Bronchial epithelial cell (primary cell): ENCODE measurements around the gene PIP5K1A. TPM values are rescaled to one million over a fixed set of nuclear protein-coding genes. Genes with fewer than 3 reads are reported as not detected.

Experiments used
- DNase-seq: peaks from one replicate; pipeline ENCODE4 v3.0.0-alpha.2; 2010; ENCODE audit warnings: low read depth
- FAIRE-seq: peaks from 2 replicates; lab custom pipeline; 2011; peaks lifted over from hg19 to GRCh38; lab: Jason Lieb, UNC
- H3K27me3 ChIP-seq: 2 replicates; pipeline ENCODE4 v1.5.1; 2011; ENCODE audit warnings: low read length; ENCODE audit not compliant: control insufficient read depth, insufficient read depth
- H3K36me3 ChIP-seq: 2 replicates; pipeline ENCODE4 v1.5.1; 2011; ENCODE audit warnings: low read length; ENCODE audit not compliant: control insufficient read depth, insufficient read depth
- H3K4me3 ChIP-seq: 2 replicates; pipeline ENCODE4 v1.5.1; 2011; ENCODE audit warnings: mild to moderate bottlenecking, low read depth, low read length, control low read depth
- total RNA-seq: library from RNA; depleted of rRNA; stranded (reverse); fragments of >200 nt; gene quantifications from 2 replicates; pipeline ENCODE4 v1.2.1, GENCODE V29; 2014
- TF ChIP-seq, protein P1 (sequence below): IDR thresholded peaks from 2 replicates; pipeline ENCODE4 v1.5.1; 2011; ENCODE audit warnings: mild to moderate bottlenecking, moderate library complexity, low read length, control low read depth, inconsistent platforms; ENCODE audit not compliant: insufficient read depth, severe bottlenecking

PIP5K1A gene
- total RNA-seq, 1 donor from 2014 or later: 44.0 TPM

DNA sequence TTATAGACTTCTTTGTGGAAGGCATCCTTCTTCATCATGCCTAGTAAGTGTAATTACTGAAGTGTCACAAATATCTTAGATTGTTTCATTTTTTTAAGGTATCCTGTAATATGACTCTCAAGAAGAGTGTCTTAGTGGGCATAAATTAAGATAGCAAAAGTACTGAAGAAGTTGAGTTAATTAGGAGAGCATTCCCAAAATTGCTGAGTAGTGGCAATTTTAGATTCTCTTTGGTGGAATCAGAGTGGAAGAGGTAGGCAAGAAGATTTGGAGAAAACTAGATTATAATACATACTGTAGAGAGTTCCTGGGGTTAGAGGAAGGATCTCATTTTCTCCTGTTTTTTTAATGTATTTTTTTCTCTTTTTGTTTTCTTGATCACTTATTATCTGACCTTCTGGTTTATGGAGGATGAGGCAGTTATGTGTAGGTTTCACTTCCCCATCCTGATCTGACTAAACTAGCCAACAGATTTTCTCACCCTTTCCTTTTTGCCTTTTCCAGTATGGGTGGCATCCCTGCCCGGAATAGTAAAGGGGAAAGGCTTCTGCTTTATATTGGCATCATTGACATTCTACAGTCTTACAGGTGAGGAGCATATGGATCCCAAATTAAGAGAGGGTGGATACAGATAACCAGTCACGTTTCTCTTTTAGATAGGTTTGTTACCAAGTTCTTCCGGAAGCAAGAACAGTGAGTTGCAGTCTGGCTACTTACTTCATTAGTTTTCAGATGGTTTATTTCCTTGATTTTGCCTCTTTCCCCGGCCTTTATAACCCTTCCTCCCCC is 39.5 kb downstream of the PIP5K1A start:
- peaks cover 44% of the 10 kb centered on the region for H3K36me3 ChIP-seq
- FAIRE-seq: no peak

DNA sequence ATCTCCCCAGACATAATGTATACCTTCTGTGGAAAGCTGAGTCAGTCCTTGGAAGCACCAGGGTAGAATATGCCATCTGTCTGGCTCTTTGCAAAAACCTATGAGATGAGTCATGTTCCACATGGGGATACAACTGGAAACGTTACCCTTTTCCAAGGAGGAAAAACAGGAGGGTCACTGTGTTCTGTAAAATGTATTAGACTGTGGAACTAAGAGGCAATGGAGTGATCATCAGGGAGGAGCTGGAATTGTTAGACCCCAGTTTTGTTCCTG is 40.1 kb downstream of the PIP5K1A start:
- FAIRE-seq (no peak), DNase-seq (peak; percentile 47)
- Histone ChIP-seq H3K4me3 (no peak overlapping the region), H3K36me3 (peaks cover 49% of the 10 kb centered on the region), H3K27me3 (no peaks in the 10 kb centered on the region)
- TF ChIP-seq, protein P1, sequence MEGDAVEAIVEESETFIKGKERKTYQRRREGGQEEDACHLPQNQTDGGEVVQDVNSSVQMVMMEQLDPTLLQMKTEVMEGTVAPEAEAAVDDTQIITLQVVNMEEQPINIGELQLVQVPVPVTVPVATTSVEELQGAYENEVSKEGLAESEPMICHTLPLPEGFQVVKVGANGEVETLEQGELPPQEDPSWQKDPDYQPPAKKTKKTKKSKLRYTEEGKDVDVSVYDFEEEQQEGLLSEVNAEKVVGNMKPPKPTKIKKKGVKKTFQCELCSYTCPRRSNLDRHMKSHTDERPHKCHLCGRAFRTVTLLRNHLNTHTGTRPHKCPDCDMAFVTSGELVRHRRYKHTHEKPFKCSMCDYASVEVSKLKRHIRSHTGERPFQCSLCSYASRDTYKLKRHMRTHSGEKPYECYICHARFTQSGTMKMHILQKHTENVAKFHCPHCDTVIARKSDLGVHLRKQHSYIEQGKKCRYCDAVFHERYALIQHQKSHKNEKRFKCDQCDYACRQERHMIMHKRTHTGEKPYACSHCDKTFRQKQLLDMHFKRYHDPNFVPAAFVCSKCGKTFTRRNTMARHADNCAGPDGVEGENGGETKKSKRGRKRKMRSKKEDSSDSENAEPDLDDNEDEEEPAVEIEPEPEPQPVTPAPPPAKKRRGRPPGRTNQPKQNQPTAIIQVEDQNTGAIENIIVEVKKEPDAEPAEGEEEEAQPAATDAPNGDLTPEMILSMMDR: no peak

More for the DNA sequence above, 39.5 kb downstream of the PIP5K1A start:
- Histone ChIP-seq H3K4me3 (no peak overlapping the region), H3K27me3 (no peaks in the 10 kb centered on the region)
- no peak for DNase-seq
- TF ChIP-seq, protein P1: no peak

DNA sequence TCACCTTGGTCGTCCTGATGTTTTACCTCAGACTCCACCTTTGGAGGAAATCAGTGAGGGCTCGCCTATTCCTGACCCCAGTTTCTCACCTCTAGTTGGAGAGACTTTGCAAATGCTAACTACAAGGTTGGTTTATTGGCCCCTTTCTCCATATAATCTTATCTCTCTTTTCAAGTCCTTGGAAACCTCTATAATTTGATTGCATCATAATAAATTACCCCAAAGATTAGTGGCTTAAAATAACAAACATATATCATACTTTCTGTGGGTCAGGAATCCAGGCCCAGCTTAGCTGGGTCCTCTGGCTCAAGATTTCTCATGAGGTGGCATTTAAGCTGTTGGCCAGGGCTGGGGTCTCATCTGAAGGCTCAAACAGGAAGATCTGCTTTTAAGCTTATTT is 44.1 kb downstream of the PIP5K1A start:
- DNase-seq: no peak
- Histone ChIP-seq H3K27me3 (no peaks in the 10 kb centered on the region), H3K36me3 (peaks cover 40% of the 10 kb centered on the region), H3K4me3 (no peak overlapping the region)
- TF ChIP-seq, protein P1: no peak
- FAIRE-seq: no peak

DNA sequence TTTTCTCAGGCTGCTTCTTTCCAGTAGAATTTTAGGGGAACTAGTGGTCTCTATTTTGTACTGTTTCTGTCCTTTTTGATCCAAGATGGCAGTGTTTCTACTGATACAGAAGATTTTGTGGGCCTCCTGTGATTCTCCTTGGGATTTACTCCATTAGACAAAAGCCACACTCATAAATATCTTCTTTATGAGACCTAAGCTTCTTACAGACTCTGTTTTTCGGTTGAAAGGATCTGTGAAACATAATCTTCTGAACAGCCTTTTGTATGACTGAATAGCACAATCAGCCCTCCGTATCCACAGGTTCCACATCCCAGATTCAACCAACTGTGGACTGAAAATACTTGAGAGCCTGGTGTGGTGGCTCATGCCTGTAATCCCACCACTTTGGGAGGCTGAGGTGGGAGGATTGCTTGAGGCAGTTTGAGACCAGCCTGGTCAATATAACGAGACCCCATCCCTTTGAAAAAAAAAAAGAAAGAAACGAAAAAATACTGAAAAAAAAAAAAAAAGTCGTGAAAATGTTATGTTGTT is 45.4 kb downstream of the PIP5K1A start:
- TF ChIP-seq, protein P1: no peak
- DNase-seq: no peak
- no peak for FAIRE-seq
- peaks cover 46% of the 10 kb centered on the region for H3K36me3 ChIP-seq
- H3K27me3 ChIP-seq: no peaks in the 10 kb centered on the region
- H3K4me3 ChIP-seq: no peak overlapping the region

DNA sequence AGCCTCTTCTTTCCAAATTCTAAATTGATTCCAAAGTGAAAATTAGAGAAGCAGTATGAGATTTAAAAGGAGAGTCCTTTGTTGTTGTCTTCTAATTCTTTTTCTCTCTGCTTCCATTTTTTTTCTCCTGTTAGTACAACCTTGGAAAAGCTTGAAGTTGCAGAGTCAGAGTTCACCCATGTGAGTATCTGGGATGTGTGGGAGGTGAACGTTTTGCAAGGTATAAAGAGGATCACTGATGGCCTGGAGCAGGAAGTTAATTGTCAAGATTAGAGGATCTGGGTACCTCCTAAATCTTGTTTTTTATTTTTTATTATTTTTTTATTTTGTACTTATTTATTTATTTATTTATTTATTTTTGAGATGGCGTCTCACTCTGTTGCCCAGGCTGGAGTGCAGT is 48.4 kb downstream of the PIP5K1A start:
- Histone ChIP-seq H3K4me3 (no peak overlapping the region), H3K36me3 (peaks cover 38% of the 10 kb centered on the region), H3K27me3 (no peaks in the 10 kb centered on the region)
- FAIRE-seq (no peak), DNase-seq (no peak)
- TF ChIP-seq, protein P1: no peak
